Endometrial microvascular endothelial cells (primary cell): ENCODE measurements around the gene WDFY2. TPM values are rescaled to one million over a fixed set of nuclear protein-coding genes. Genes with fewer than 3 reads are reported as not detected.
"Not testable (repeated sequence)": the region's sequence is repeated elsewhere in the genome, so short reads cannot be mapped to it uniquely, and the experiment has no call there.

Source experiments
- in situ Hi-C: cut with HindIII; loops from 2 replicates; pipeline ENCODE4 v1.10.0; 2017; ENCODE audit warnings: low sequenced_read_pairs, low pct_unique_long_range_greater_than_20kb; ENCODE audit errors: inconsistent ontology term
- total RNA-seq: library from RNA; depleted of rRNA; stranded (reverse); fragments of >200 nt; gene quantifications from one replicate; pipeline ENCODE4 v1.2.3, GENCODE V29; 2015; ENCODE audit errors: inconsistent ontology term

The WDFY2 gene
- total RNA-seq, 1 donor from 2014 or later: 1.6 TPM

- in situ Hi-C loops: no loop called here
Measured at GRCh38 chr13:51624207-51624606, 39.9 kb downstream of the WDFY2 start.

- in situ Hi-C loops: no loop called here
Measured at GRCh38 chr13:51624695-51625345, 40.6 kb downstream of the WDFY2 start.

- in situ Hi-C loops: no loop called here
Measured at GRCh38 chr13:51625555-51626345, 41.5 kb downstream of the WDFY2 start.

- in situ Hi-C loops: no loop called here
Measured at GRCh38 chr13:51626749-51627148, 42.5 kb downstream of the WDFY2 start.

- in situ Hi-C loops: no loop called here
Measured at GRCh38 chr13:51628059-51628852, 44.0 kb downstream of the WDFY2 start.

- in situ Hi-C loops: no loop called here
Measured at GRCh38 chr13:51629491-51630287, 45.4 kb downstream of the WDFY2 start.

- in situ Hi-C loops: no loop called here
Measured at GRCh38 chr13:51630288-51630615, 46.0 kb downstream of the WDFY2 start.

GRCh38 chr13:51632591-51633362, 48.5 kb downstream of the WDFY2 start:
- in situ Hi-C loops: no loop called here

GRCh38 chr13:51635137-51635878, 51.0 kb downstream of the WDFY2 start:
- in situ Hi-C loops: no loop called here

- in situ Hi-C loops: no loop called here
Measured at GRCh38 chr13:51636349-51636890, 52.2 kb downstream of the WDFY2 start.

GRCh38 chr13:51637852-51638215, 53.6 kb downstream of the WDFY2 start:
- in situ Hi-C loops: no loop called here

- in situ Hi-C loops: no loop called here
Measured at GRCh38 chr13:51638216-51638871, 54.1 kb downstream of the WDFY2 start.

GRCh38 chr13:51639171-51639570, 54.9 kb downstream of the WDFY2 start:
- in situ Hi-C loops: no loop called here

GRCh38 chr13:51640696-51641095, 56.4 kb downstream of the WDFY2 start:
- in situ Hi-C loops: not testable (repeated sequence)

GRCh38 chr13:51643105-51643881, 59.0 kb downstream of the WDFY2 start:
- in situ Hi-C loops: no loop called here

GRCh38 chr13:51643882-51644281, 59.6 kb downstream of the WDFY2 start:
- in situ Hi-C loops: no loop called here
